Fibroblast of skin of right biceps (primary cell): ENCODE data around the gene DHPS.
A peak's percentile ranks its signal among the peaks of the same experiment; 100 is the strongest.
"Not testable (repeated sequence)": the region's sequence is repeated elsewhere in the genome, so short reads cannot be mapped to it uniquely, and the experiment has no call there.

Experiments used
- DNase-seq: peaks from one replicate; pipeline ENCODE4 v3.0.0-alpha.2; 2013

DHPS gene

DNA sequence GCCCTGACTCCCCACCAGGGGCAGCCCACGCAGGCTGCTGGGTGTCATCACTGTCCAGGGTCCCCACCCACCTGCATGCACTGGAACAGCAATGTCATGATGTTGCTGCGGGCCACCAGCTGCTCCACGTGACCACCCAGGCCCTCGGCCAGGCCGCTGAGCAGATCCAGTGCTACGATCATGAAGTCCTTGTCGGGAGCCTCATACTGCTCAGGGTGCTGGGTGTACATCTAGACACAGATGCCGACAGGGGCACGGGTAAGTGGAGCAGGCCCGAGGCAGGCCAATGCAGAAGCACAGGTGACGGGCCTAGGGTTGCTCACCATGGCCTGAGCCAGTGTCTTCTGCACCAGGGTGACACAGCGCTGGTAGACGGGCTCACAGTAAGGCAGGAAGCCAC lies 23.5 kb upstream of the DHPS start:
- DNase-seq: no peak

GRCh38 chr19:12703046-12703445 lies 21.4 kb upstream of the DHPS start:
- DNase-seq: peak; percentile 58

GRCh38 chr19:12701596-12702282 lies 20.1 kb upstream of the DHPS start:
- DNase-seq: no peak

DNA sequence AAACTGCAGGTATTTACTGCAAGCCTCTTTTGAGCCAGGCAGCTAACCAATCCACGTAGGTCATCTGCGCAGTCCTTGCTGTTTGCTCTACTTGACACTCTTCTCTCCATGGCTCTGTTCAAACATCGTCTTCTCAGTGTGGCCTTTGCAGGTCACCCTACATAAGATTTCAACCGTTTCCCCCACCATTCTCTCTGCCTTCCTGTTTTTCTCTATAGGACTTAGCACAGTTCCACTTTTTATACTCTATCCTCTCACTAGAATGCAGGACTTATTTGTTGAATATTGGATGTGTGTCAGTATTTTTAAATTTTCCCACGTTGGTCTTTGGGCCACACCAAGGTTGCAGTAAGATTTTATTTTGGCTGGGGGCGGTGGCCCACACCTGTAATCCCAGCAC lies 16.5 kb upstream of the DHPS start:
- no peak for DNase-seq

DNA sequence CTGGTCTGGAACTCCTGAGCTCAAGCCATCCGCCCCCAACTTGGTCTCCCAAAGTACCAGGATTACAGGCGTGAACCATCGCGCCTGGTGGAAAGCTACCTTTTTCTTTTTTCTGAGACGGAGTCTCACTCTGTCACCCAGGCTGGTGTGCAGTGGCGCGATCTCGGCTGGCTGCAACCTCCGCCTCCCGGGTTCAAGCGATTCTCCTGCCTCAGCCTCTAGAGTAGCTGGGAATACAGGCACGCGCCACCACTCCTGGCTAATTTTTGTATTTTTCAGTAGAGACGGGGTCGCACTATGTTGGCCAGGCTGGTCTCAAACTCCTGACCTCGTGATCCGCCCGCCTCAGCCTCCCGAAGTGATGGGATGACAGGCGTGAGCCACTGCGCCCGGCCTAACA lies 15.7 kb upstream of the DHPS start:
- DNase-seq: not testable (repeated sequence)

DNA sequence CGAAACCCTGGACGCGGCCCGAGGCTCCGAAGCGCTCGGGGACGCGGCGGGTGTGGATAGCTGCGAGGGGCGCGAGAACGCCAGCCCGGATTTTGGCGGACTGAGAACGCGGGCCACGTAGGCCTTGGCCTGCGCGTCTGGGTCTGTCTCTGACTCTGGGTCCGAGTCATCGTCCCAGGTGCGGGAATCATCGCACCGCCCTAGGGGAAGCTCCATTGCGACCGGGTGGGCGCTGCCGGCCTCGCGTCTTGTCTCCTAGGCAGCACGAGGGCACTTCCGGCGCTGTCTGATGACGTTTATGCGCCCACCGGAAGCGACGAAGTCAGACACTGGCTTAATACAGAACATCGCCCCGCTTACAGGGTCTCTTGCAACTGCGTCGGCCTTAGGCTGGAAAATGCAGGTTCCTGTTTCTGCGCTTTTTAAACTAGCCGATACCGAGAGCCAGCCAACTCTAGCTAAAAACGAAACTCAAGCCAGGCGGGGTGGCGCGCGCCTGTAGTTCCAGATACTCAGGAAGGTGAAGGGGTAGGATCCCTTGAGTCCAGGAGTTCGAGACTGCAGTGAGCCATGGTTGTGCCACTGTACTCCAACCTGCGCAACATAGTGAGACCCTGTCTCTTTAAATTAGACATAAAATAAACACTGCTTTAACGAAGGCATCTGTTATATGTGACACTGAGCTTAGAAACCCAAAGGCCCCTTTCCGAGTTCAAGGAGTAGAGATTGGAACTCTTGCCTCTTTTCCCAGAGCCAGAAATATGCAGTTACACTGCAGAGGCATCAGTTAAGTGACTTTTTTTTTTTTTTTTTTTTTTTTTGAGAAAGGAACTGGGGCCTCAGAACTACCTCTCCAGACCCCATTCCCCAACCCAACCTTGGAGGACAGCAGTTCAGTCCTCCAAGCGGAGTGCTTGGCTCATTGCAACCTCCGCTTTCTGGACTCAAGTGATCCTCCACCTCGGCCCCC lies 15.0 kb upstream of the DHPS start, which contains the start of gene FBXW9:
TSS of gene FBXW9 (minus strand) at position 266 of the 970 bp plus-strand sequence. CDS start at position 216, 50 bp downstream.
- DNase-seq: peak; percentile 96

- no peak for DNase-seq
These were observed 14.3 kb upstream of the DHPS start for GRCh38 chr19:12695997-12696365.

DNA sequence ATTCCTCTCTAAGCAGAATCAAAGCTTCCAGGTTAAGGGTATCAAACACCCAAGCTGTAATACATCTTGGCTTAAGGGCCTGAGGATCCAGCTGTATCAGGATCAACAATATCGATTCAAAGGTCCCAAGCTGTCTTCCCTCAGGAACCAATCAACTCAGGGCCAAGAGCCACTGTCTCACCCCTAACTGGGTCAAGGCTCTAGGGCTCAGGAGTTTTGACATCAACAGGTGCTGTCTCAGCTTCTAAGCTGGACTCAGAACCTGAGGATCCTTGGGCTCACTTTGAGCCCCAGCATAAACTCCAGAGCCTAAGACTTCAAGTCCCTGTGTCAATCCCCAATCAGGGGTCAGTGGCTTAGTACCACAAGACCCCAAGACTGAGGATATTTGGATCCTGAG lies 13.8 kb upstream of the DHPS start:
- DNase-seq: no peak

- DNase-seq: no peak
These were observed 13.4 kb upstream of the DHPS start for GRCh38 chr19:12695096-12695495.

DNA sequence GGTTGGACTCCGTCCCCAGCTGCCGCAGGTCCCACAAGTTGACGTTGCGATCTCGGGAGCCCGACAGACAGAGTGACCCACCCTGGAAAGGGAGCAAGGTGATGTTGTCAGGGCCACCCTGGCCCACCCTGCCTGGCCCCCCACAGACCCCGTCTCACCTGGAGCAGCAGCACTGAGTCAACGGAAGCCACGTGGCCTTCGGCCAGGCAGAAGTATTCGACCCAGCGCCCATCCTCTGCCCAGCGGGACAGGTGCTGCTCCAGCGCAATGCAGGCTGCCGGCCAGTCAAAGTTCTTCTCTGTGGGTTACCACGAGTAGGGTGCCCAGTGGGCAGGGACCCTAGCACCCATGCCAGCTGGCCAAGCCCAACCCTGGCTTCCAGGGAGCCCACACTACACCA lies 13.0 kb upstream of the DHPS start:
- no peak for DNase-seq

DNA sequence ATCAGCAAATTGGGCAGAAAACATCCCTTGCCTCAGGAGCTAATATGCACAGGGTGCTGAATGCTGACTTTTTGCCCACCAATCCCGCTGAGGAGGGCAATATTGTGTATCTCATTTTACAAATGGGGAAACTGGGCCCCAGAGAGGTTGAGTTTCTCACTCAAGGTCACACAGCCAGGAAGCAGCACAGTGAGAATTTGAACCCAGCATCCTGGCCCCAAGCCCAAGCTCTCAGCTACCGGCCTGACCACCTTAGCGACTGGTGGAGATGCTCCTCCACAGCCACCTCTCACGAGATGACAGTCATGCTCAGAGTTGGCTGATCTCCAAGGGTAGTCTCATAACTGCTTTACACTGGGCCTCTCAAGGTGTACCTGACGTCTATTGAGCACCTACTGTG lies 11.3 kb upstream of the DHPS start:
- DNase-seq: no peak

DNA sequence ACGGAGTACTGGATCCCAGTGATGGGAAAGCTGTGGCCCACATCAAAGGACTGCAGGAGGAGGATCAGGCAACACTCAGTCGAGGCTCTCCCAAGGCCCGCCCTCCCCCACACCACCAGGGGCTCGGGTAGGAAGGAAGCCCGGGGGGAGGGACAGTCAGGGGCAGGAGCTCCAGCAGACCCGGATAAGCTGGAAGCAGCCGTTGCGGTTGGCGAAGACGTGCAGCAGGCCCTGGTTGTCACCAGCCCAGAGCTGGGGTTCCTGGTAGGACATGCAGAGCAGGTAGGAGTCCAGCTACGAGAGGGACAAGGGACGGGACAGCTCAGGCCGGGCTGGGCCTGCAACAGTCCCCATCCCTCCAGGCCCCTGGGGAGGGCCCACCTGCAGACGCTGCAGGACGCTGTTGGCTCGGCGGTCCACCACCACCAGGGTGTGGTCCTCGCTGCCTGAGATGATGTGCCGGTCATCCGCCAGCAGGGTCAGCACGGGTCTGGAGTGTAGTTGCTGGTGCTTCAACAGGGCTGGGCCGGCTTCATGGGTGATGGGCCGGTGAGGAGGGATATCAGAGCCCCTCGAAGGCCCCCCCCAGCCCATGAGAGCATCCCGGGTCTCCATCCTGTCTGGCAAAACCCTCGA lies 8.0 kb upstream of the DHPS start:
- no peak for DNase-seq

DNA sequence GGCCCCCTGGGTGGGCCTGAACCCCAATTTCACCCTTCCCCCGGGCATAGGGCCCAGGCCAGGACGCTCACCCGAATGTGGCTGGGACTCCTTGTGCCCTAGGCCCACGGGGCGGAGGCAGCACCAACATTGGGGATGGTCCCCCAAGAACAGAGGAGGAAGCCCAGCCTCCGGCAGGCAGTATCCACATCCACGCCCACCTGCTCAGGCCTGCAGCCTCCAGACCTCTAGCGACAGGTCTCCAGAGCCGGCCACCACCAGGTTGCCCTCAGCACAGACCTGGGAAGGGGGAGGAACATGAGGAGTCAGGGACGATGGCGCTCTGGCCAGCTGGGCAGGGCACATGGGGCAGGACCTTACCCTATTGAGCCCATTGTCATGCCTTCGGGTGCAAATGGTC lies 7.3 kb upstream of the DHPS start:
- DNase-seq: no peak

GRCh38 chr19:12687496-12688196 lies 6.0 kb upstream of the DHPS start, which contains the start of gene GNG14:
GNG14 (plus strand) TSS chr19:12687998; CDS start chr19:12688049, 51 bp downstream.
- no peak for DNase-seq

DNA sequence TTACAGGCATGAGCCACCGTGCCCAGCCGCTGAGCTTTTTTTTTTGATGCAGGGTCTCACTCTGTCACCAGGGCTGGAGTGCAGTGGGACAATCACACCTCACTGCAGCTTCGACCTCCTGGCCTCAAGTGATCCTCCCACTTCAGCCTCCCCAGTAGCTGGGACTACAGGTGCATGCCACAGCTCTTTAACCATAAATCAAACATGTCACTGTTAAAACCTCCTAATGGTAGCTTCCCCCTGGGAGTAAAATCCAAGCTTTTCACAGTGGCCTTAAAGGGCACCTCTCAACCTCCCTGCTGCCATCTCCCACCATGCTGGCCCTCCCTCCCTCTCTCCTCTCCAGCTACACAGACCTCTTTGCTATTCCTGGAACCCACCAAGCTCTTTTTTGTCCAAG lies 4.2 kb upstream of the DHPS start:
- DNase-seq: no peak

DNA sequence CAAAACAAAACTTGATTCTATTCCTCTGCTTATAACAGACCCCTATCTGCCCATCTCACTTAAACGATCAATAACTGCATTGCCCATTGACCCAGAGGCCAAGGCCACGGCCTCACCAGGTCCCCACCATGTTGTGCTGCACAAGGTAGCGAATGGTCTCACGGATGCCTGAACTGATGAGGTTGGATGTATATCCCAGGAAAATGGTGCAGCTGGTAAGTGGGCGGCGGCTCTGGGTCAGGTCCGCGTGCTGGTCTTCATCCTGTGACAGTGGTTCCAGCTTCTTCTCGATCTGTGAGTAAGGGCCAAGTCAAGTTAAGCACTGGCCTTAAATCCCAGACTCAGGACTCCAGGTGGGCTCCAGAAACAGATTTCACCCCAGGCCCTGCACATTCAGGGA lies 1.6 kb downstream of the DHPS start:
- no peak for DNase-seq

GRCh38 chr19:12678039-12678438 lies 3.6 kb downstream of the DHPS start:
- not testable (repeated sequence) for DNase-seq

DNA sequence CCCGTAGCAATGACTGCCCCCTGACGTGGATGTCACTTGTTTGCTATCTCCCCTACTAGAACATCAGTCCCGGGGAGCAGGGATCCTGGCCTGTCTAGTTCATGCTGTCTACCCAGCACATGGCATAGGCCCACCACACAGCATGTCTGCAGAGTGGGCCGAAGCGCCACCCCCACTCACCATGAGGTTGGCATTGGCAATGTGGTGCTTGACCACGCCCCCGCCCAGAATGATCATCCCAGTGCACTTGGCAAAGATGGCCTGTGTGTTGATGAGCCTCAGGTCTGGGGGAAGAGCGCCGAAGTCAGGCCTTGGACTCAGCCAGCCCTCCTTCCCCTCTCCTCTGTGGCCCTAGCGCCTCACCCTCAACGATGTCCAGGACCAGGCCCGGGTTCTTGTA lies 4.8 kb downstream of the DHPS start:
- no peak for DNase-seq

DNA sequence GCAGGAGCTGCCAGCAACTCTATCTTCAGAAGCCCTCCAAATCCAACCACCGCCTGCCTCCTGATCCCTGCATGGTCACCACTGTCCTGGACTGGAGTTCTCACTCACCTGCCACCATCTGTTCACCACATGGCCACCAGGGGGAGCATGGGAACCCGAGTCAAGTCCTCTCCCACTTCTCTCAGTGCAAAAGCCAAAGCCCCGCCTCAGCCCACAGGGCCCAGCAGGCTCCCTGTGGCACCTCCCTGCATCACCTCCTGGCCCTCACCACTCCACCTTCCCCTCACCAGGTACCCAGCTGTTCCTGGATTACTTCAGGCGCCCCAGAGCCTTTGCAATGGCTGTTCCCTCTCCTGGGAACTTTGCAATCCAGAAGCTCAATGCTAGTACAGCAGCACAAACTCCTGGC lies 5.3 kb downstream of the DHPS start:
- peak; percentile 71 for DNase-seq

- DNase-seq: no peak
These were observed 5.7 kb downstream of the DHPS start for GRCh38 chr19:12675940-12676339.

- DNase-seq: no peak
These were observed 6.3 kb downstream of the DHPS start for GRCh38 chr19:12675399-12675798.

- DNase-seq: no peak
These were observed 8.9 kb downstream of the DHPS start for GRCh38 chr19:12672744-12673143.
